Posterior cingulate gyrus (tissue), 11 donors: ENCODE measurements around the gene RAPGEF2.

Source experiments
- DNase-seq, 10 donors: peaks; one replicate each; pipeline versions ENCODE4 v3.0.0 to v3.0.0-alpha.2; 2020 to 2021; ENCODE audit warnings: mixed read lengths in 3 of 10
- intact Hi-C: fragments of 100-400 bp; cut with DNase I; formaldehyde crosslinking; loops from one replicate; pipeline ENCODE4 v1.15.1; 2023

The RAPGEF2 gene

GRCh38 chr4:159185591-159186023 lies 82.7 kb downstream of the RAPGEF2 start:
- DNase-seq, result no peak
- intact Hi-C loops, result no loop called here

DNA sequence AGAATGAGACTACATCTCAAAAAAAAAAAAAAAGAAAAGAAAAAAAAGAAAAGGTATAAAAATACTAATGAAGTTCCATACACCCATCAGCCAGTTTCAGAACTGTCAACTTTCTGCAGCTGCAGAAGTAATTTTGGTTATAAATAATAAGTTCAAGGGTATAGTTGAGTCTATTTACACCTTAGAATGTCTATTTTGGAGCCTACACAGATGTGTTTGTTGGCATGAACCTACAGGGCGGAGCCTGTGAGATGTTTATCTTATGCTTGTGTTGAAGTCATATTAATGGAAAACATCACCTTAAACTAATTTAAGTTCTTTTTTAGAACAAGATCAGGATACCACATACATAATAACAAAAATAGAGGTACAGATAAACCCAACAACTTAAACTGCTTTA lies 85.8 kb downstream of the RAPGEF2 start:
- no peak for DNase-seq
- intact Hi-C loops, result no loop called here

- intact Hi-C loops, result no loop called here
These were observed 87.8 kb downstream of the RAPGEF2 start for GRCh38 chr4:159190651-159191050.

DNA sequence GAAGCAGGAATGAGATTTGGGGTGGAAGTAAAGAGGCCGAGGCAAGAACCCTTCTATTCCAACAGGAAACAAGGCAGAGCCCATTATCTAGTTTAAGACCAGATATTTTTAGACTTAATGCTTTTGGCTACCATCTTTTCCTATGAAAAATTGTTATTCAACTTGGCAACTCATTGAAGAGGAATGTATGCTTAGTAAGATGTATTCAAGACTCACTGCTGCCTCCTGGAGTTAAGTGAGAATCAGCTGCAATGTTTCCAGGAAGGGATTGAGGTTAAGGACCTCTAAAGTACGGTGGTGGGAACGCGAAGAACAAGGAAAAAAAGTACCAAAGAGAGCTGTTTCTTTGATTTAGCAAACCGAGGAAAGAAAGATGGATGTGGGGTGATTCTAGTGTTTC lies 89.1 kb downstream of the RAPGEF2 start:
- DNase-seq, result no peak
- intact Hi-C loops, result no loop called here

More at GRCh38 chr4:159190651-159191050, 87.8 kb downstream of the RAPGEF2 start:
- no peak for DNase-seq

- intact Hi-C loops, result no loop called here
- DNase-seq, result no peak
These were observed 90.3 kb downstream of the RAPGEF2 start for GRCh38 chr4:159193046-159193620.

GRCh38 chr4:159195361-159195769 lies 92.5 kb downstream of the RAPGEF2 start:
- intact Hi-C loops, result no loop called here
- DNase-seq, result no peak

DNA sequence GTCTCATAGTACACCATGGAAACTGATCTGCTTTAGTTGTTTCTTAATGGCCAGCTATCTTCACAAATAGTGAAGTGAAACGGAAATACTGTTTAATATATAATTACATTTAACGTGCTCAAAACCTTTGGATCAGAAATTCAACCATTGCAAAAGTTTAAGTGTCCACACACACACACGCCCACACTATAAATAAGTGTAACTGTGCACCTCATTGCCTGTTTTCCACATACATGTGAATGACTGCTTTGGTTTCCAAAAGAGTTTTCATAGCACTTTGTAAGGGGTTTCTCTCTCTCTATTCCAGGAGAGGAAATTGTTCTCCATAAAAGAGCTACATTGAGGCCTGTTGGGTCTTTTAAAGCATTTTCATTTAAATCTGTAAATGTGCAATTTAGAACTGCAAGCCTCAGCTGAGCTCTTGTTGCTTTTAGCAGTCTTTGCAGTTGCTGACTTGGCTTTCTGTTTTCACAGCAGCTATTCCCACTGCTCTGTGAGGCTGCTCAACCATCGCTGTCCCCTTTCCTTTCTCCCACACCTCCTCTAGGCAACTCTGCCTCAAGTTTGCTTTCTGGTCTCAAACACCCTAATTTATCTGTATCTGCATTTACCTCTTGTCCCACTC lies 94.5 kb downstream of the RAPGEF2 start:
- intact Hi-C loops, result no loop called here

DNA sequence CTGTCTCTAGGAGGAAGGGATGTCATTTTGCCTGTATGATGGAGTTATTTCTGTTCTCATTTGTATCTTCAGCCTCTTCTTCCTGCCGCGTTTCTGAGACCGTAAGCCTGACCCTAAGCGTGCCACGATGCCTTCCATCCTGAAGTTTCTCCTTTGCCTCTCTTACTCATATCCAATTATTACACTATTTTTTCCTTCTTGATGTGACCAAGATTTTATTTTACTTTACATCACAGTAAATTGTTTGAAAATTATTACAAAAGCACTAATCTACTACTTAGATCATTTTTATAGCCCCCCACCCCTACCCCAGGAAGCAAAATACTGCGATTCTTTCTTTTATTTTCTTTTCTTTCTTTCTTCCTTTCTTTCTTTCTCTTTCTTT lies 95.0 kb downstream of the RAPGEF2 start:
- intact Hi-C loops, result no loop called here
- no peak for DNase-seq

More for the DNA sequence above, 94.5 kb downstream of the RAPGEF2 start:
- DNase-seq, result peak in 1 of 10 donors; percentile 28

DNA sequence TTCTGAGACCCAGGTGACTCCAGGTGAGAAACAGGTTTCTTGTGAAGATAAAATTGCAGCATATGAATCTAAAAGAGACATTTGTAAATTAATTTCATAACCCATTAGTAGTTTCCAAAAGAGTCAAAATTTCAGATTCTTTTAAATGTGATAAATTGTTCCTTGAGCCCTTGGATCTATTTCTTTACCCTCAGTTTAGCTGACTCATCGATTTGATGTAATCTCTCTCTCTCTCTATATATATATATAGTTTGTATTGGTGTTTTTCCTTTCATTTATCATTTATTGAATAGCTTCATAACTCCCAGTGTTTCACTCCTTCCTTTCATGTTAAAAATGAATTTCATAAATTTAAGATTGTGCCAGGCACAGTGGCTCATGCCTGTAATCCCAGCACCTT lies 96.9 kb downstream of the RAPGEF2 start:
- intact Hi-C loops, result loop anchor here (10.0 kb wide), 2 partner anchors 245 to 345 kb away; no protein-coding TSS in a partner anchor
- DNase-seq, result no peak

GRCh38 chr4:159201168-159201567 lies 98.3 kb downstream of the RAPGEF2 start:
- DNase-seq, result no peak
- intact Hi-C loops, result loop anchor here (10.0 kb wide), 2 partner anchors 244 to 346 kb away; no protein-coding TSS in a partner anchor

- intact Hi-C loops, result loop anchor here (10.0 kb wide), 2 partner anchors 240 to 350 kb away; no protein-coding TSS in a partner anchor
- DNase-seq, result no peak
These were observed 101.7 kb downstream of the RAPGEF2 start for GRCh38 chr4:159204566-159204965.

GRCh38 chr4:159205466-159205865 lies 102.6 kb downstream of the RAPGEF2 start:
- intact Hi-C loops, result loop anchor here (10.0 kb wide), 2 partner anchors 239 to 351 kb away; no protein-coding TSS in a partner anchor
- no peak for DNase-seq

GRCh38 chr4:159206427-159206871 lies 103.6 kb downstream of the RAPGEF2 start:
- no peak for DNase-seq
- intact Hi-C loops, result loop anchor here (10.0 kb wide), 2 partner anchors 238 to 352 kb away; no protein-coding TSS in a partner anchor

DNA sequence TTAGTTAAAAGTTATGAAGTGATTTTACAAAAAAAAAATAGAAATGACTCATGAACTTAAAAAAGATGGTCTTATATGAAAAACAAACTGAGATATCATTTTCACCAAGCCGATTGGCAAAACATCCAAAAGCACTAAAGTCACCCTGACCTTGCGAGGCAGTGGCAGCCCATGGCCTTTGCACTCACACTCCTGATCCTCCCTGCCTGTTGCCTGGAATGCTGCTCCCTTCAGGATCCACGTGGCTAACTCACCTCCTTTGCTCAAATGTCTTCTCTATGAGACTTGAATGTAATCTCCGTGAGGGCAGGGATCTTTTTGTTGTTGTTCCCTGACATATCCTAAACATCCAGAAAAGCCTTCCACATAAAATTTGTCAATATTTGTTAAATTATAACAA lies 106.4 kb downstream of the RAPGEF2 start:
- no peak for DNase-seq
- intact Hi-C loops, result loop anchor here (10.0 kb wide), 2 partner anchors 236 to 354 kb away; no protein-coding TSS in a partner anchor

GRCh38 chr4:159210975-159211374 lies 108.1 kb downstream of the RAPGEF2 start:
- DNase-seq, result no peak
- intact Hi-C loops, result no loop called here

- intact Hi-C loops, result no loop called here
- DNase-seq, result no peak
These were observed 109.9 kb downstream of the RAPGEF2 start for GRCh38 chr4:159212675-159213293.

DNA sequence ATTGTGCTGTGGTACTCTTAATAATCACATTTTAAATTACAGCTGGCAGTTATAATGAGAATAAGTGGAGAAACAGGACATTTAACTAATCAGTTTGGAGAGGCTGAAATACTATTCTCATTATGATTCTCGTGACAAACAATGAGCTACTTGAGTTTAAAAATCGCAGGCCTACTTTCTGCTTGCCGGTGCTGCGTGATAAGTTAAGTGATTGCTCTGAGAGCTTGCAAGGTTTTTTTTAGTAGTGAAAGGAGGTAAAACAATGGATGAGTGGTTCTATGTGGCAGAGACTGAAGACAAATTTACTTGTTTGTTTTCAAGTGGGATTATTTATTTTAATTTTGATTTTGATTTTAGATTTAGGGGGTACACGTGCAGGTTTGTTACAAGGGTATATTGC lies 114.0 kb downstream of the RAPGEF2 start:
- intact Hi-C loops, result no loop called here
- DNase-seq, result no peak

GRCh38 chr4:159219862-159220261 lies 117.0 kb downstream of the RAPGEF2 start:
- intact Hi-C loops, result no loop called here
- DNase-seq, result no peak

DNA sequence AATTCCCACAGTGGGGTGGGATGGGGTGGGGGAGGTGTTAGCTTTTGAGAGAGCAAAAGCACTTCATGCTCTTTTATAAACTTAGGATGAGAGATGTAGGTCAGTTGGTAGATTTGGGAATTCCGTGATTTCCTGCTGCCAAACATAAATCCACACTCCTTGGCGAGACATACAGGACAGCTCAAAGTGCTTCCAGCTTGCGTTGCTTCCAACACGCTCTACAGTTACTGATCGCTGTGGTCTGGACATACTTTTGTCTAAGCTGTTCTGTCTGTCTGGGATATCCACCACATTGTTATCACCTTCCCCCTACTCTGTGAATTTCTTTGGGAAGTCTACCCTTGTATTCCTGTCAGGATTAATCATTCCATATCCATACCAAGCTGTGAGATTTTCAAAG lies 117.5 kb downstream of the RAPGEF2 start:
- no peak for DNase-seq
- intact Hi-C loops, result no loop called here

GRCh38 chr4:159221280-159221679 lies 118.4 kb downstream of the RAPGEF2 start:
- intact Hi-C loops, result no loop called here
- no peak for DNase-seq

GRCh38 chr4:159222043-159222552 lies 119.2 kb downstream of the RAPGEF2 start:
- no peak for DNase-seq
- intact Hi-C loops, result no loop called here
